ENCODE measurements around the gene CAVIN4.

DNA sequence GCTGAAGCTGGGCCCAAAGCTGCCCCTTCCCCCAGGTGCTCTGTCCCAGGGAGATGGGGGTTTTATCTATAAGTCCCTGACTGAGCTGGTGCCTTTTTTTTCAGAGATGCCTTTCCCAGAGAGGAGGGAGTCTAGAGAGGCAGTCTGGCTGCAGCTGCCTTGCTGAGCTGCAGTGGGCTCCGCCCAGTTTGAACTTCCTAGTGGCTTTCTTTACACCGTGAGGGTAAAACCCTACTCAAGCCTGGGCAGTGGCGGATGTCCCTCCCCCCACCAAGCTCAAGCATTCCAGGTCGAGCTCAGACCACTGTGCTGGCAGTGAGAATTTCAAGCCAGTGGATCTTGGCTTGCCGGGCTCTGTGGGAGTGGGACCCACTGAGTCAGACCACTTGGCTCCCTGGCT, 41.3 kb downstream of the CAVIN4 start:
- TF ChIP-seq CTCF (IDR thresholded peaks at IDR 0.05) (no peak), EZH2 (IDR thresholded peaks at IDR 0.05; ENCODE audit: borderline replicate concordance, insufficient read depth, low read depth, low read length, poor library complexity, severe bottlenecking) (no peak)
